Epithelial cell of proximal tubule (primary cell): Measurements from ENCODE around the gene GKN2. TPM values are rescaled to one million over a fixed set of nuclear protein-coding genes. Genes with fewer than 3 reads are reported as not detected.

Source experiments
- DNase-seq: peaks from one replicate; pipeline ENCODE4 v3.0.0-alpha.2; 2011; ENCODE audit warnings: low read depth
- H3K4me3 ChIP-seq: 2 replicates; pipeline ENCODE4 v1.5.1; 2011; ENCODE audit warnings: low read depth, mild to moderate bottlenecking, low read length
- total RNA-seq: library from RNA; depleted of rRNA; stranded (reverse); fragments of >200 nt; gene quantifications from 2 replicates; pipeline ENCODE4 v1.2.3, GENCODE V29; 2015
- TF ChIP-seq, protein P1 (sequence below): conservative IDR thresholded peaks from 2 replicates; pipeline ENCODE4 v1.5.1; 2012; ENCODE audit warnings: low read depth, mild to moderate bottlenecking, low read length

The GKN2 gene
- total RNA-seq, 1 donor from 2014 or later, result not detected

DNA sequence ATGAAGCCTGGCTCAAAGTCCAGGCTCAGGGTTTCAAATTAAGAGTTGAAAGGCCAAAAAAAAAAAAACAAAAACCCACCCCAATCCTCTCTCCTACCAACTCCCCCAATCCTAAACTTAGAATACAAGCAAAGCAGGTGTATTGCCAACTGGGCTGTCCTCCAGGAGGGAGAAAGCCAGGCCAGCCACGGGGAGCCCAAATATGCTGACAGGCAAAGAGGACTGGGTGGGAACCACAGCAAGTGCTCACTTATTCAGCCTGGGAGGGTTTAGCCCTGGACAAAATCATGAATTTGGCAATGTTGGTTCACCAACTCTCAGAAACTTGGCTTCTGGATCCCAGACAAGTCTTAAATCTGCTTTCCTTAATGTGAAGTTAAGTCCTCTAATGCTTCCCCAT, 36.5 kb downstream of the GKN2 start:
- no peak for DNase-seq
- TF ChIP-seq, protein P1, sequence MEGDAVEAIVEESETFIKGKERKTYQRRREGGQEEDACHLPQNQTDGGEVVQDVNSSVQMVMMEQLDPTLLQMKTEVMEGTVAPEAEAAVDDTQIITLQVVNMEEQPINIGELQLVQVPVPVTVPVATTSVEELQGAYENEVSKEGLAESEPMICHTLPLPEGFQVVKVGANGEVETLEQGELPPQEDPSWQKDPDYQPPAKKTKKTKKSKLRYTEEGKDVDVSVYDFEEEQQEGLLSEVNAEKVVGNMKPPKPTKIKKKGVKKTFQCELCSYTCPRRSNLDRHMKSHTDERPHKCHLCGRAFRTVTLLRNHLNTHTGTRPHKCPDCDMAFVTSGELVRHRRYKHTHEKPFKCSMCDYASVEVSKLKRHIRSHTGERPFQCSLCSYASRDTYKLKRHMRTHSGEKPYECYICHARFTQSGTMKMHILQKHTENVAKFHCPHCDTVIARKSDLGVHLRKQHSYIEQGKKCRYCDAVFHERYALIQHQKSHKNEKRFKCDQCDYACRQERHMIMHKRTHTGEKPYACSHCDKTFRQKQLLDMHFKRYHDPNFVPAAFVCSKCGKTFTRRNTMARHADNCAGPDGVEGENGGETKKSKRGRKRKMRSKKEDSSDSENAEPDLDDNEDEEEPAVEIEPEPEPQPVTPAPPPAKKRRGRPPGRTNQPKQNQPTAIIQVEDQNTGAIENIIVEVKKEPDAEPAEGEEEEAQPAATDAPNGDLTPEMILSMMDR, result no peak
- H3K4me3 ChIP-seq, result no peak overlapping the region

DNA sequence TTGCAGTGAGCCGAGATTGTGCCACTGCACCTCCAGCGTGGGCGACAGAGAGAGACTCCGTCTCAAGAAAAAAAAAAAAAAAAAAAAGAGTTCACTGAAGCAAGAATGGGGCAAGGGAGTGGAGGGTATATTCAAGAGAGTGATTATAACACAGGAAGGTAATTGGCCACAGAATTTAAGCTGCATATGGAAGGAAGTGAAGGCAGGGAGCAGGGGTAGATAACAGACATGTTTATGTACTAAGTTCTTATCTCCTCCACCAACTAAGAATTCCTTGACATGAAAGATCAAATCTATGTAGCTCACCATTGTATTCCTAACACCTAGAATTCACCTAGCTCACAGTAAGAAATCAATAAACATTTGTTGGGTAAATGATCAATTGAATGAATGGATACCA, 37.3 kb downstream of the GKN2 start:
- no peak for DNase-seq
- H3K4me3 ChIP-seq, result no peak overlapping the region
- TF ChIP-seq, protein P1, result no peak

DNA sequence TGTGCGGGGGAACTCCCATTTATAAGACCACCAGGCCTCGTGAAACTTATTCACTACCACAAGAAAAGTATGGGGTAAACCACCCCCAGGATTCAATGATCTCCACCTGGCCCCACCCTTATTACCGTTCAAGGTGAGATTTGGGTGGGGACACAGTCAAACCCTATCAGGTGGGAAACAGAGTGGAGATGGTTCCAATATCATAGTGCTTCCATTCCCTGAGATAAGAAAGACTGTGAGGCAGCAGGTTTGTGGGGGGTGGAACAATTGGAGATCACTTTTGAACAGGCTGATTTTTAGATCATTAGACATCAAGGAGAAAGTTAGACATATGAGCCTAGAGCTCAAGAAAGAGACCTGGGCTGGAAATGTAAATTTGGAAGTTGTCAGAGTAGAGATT, 39.3 kb downstream of the GKN2 start:
- TF ChIP-seq, protein P1, result no peak
- DNase-seq, result no peak
- H3K4me3 ChIP-seq, result no peak overlapping the region

DNA sequence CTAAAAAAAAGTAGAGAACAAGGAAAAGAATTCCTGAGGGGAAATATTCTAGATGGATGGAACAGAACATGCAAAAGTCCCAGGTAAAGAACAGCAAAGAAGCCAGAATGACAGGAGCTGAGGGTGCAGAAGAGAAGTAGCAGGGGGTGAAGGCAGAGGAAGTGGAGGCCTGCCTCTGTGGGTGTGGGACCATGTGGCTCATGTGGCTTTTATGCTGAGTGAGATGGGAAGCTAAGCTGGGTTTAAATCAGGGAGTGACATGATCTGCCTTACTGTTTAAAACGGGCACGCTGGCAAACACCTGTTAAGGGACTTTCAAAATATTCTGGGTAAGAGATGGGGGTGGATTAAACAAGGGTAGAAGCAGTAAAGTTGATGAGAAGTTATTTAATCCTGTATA, 40.0 kb downstream of the GKN2 start:
- no peak overlapping the region for H3K4me3 ChIP-seq
- TF ChIP-seq, protein P1, result no peak
- DNase-seq, result no peak

DNA sequence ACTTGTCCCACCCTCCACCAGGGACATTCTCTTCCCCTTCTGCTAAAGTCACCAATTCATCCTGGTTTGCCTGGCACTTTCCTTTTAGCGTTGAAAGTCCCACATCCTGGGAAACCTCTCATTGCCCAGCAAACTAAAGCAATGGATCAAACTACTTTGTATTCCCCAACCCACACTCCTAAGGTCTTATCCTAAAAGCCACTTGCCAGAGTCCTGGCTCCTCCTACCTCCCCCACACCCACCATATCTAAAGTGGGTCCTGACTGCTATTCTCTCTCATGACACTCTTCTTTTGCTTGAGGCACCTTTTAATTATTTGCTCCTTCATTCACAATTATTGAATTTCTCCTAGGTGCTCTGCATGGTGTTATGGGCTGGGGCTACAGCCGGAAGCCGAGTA, 40.6 kb downstream of the GKN2 start:
- DNase-seq, result no peak
- TF ChIP-seq, protein P1, result no peak
- no peak overlapping the region for H3K4me3 ChIP-seq

DNA sequence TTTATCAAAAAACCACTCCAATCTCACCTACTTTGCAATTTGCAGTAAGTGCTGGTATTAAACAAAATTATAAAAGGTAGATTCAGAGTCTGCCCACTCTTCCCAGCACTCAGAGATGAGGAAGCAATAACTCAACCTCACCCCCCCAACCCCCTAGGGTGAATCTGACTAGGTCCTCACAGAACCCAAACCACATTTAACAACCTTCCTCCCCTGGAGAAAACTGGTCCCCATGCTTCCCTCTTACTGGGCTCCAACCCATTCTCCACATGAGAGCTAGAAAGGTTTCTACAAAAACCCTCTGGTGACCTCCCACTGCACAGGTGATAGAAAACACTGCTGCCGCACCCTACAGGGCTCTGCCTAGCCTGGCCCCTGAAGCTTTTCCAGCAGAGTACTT, 41.0 kb downstream of the GKN2 start:
- TF ChIP-seq, protein P1, result no peak
- H3K4me3 ChIP-seq, result no peak overlapping the region
- DNase-seq, result no peak

DNA sequence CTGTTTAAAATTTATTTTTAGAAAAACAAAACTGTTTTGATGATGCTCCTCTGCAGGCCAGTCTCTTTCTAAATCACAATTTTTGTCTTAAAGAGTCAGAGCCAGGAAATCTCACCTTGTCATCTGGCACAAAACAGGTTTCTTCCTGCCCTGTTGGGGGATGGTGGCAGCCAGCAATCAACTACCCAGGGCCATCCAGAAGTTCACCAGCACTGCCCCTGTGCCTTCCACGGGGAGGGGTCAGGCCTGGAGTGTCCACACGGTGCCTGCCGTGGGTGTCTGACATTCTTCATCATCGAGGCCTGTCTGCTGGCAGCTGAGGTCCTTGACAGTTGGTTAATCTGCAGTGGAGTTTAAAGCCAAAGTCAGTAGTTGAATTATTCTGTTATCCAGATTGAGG, 41.4 kb downstream of the GKN2 start:
- TF ChIP-seq, protein P1, result no peak
- DNase-seq, result no peak
- no peak overlapping the region for H3K4me3 ChIP-seq
